HEK293T (cell line): Measurements from ENCODE around the gene STXBP4.

Experiments used
- CTCF ChIA-PET: fragments of 350-600 bp; formaldehyde crosslinking; extraction: SDS; loops from one replicate; lab custom pipeline; 2021; ENCODE audit warnings: antibody characterized with exemption, inconsistent platforms; lab: Yijun Ruan, JAX
- POLR2A ChIA-PET: fragments of 350-600 bp; formaldehyde crosslinking; extraction: SDS; loops from one replicate; lab custom pipeline; 2020; ENCODE audit warnings: antibody characterized with exemption, inconsistent platforms; lab: Yijun Ruan, JAX
- DNase-seq: peaks from one replicate; pipeline ENCODE4 v3.0.0; 2012; ENCODE audit warnings: mixed read lengths; ENCODE audit errors: extremely low spot score
- ARNT ChIP-seq: fragments of 450-650 bp; IDR thresholded peaks from 2 replicates; pipeline ENCODE4 v1.6.1; 2017; ENCODE audit warnings: mild to moderate bottlenecking
- BHLHE40 ChIP-seq: fragments of 450-650 bp; IDR thresholded peaks from 2 replicates; pipeline ENCODE4 v1.6.1; 2016; ENCODE audit warnings: mild to moderate bottlenecking, moderate library complexity, borderline replicate concordance
- CTBP1 ChIP-seq: fragments of 450-650 bp; IDR thresholded peaks from 2 replicates; pipeline ENCODE4 v1.6.1; 2016; ENCODE audit warnings: borderline replicate concordance
- ELF4 ChIP-seq: fragments of 450-650 bp; IDR thresholded peaks from 2 replicates; pipeline ENCODE4 v1.6.1; 2017; ENCODE audit warnings: antibody characterized with exemption
- FOXA1 ChIP-seq: fragments of 450-650 bp; IDR thresholded peaks from 2 replicates; pipeline ENCODE4 v1.6.1; 2016; ENCODE audit warnings: mild to moderate bottlenecking
- FOXK2 ChIP-seq: fragments of 450-650 bp; IDR thresholded peaks from 2 replicates; pipeline ENCODE4 v1.6.1; 2016; ENCODE audit warnings: mild to moderate bottlenecking
- FOXM1 ChIP-seq: fragments of 450-650 bp; IDR thresholded peaks from 2 replicates; pipeline ENCODE4 v1.6.1; 2017; ENCODE audit warnings: mild to moderate bottlenecking, borderline replicate concordance
- HDGF ChIP-seq: fragments of 450-650 bp; IDR thresholded peaks from 2 replicates; pipeline ENCODE4 v1.6.1; 2017; ENCODE audit warnings: antibody characterized with exemption, borderline replicate concordance
- L3MBTL2 ChIP-seq: fragments of 450-650 bp; conservative IDR thresholded peaks from 2 replicates; pipeline ENCODE4 v1.6.1; 2016; ENCODE audit warnings: mild to moderate bottlenecking
- LEF1 ChIP-seq: fragments of 450-650 bp; IDR thresholded peaks from 2 replicates; pipeline ENCODE4 v1.6.1; 2017; ENCODE audit warnings: mild to moderate bottlenecking, borderline replicate concordance
- NFRKB ChIP-seq: fragments of 450-650 bp; IDR thresholded peaks from 2 replicates; pipeline ENCODE4 v1.6.1; 2016; ENCODE audit warnings: mild to moderate bottlenecking, moderate library complexity
- PKNOX1 ChIP-seq: fragments of 450-650 bp; IDR thresholded peaks from 2 replicates; pipeline ENCODE4 v1.6.1; 2016
- SP1 ChIP-seq: fragments of 450-650 bp; IDR thresholded peaks from 2 replicates; pipeline ENCODE4 v1.6.1; 2017
- SUZ12 ChIP-seq: fragments of 450-650 bp; IDR thresholded peaks from 2 replicates; pipeline ENCODE4 v1.6.1; 2016; ENCODE audit warnings: mild to moderate bottlenecking
- TARDBP ChIP-seq: fragments of 450-650 bp; IDR thresholded peaks from 2 replicates; pipeline ENCODE4 v1.6.1; 2016
- ZNF384 ChIP-seq: fragments of 450-650 bp; IDR thresholded peaks from 2 replicates; pipeline ENCODE4 v1.6.1; 2016

Gene STXBP4

GRCh38 chr17:55159251-55159650 lies 190.7 kb downstream of the STXBP4 start:
- POLR2A ChIA-PET: no interaction called here
- DNase-seq: no peak
- TF ChIP-seq ELF4: no peak
- TF ChIP-seq PKNOX1: no peak
- TF ChIP-seq ZNF384: no peak
- TF ChIP-seq L3MBTL2: no peak
- no peak for TF ChIP-seq TARDBP
- TF ChIP-seq SUZ12: no peak
- no peak for TF ChIP-seq FOXK2
- TF ChIP-seq ARNT: no peak
- TF ChIP-seq BHLHE40: no peak
- TF ChIP-seq SP1: no peak
- no peak for TF ChIP-seq LEF1
- TF ChIP-seq CTBP1: no peak
- TF ChIP-seq FOXM1: no peak
- TF ChIP-seq HDGF: no peak
- no peak for TF ChIP-seq FOXA1
- no peak for TF ChIP-seq NFRKB
- CTCF ChIA-PET: no interaction called here

- CTCF ChIA-PET: no interaction called here
- POLR2A ChIA-PET: no interaction called here
- TF ChIP-seq SP1: no peak
- TF ChIP-seq L3MBTL2: no peak
- no peak for TF ChIP-seq FOXM1
- no peak for TF ChIP-seq NFRKB
- TF ChIP-seq HDGF: no peak
- no peak for TF ChIP-seq ZNF384
- no peak for TF ChIP-seq LEF1
- TF ChIP-seq CTBP1: no peak
- no peak for TF ChIP-seq PKNOX1
- no peak for DNase-seq
Observed at GRCh38 chr17:55160501-55160900, 191.9 kb downstream of the STXBP4 start.

- DNase-seq: no peak
- CTCF ChIA-PET: no interaction called here
- no peak for TF ChIP-seq FOXM1
- TF ChIP-seq SUZ12: no peak
- no peak for TF ChIP-seq TARDBP
- no peak for TF ChIP-seq NFRKB
- no peak for TF ChIP-seq FOXK2
- no peak for TF ChIP-seq LEF1
- no peak for TF ChIP-seq ARNT
- TF ChIP-seq HDGF: no peak
- TF ChIP-seq ZNF384: no peak
- no peak for TF ChIP-seq PKNOX1
- TF ChIP-seq FOXA1: no peak
- TF ChIP-seq BHLHE40: no peak
- no peak for TF ChIP-seq SP1
- no peak for TF ChIP-seq CTBP1
- no peak for TF ChIP-seq L3MBTL2
- no peak for TF ChIP-seq ELF4
- POLR2A ChIA-PET: no interaction called here
Observed at GRCh38 chr17:55161935-55162555, 193.5 kb downstream of the STXBP4 start.

- DNase-seq: no peak
- CTCF ChIA-PET: no interaction called here
- TF ChIP-seq SP1: no peak
- TF ChIP-seq HDGF: no peak
- no peak for TF ChIP-seq FOXK2
- POLR2A ChIA-PET: no interaction called here
Observed at GRCh38 chr17:55162556-55162946, 194.0 kb downstream of the STXBP4 start.

GRCh38 chr17:55163408-55163807 lies 194.8 kb downstream of the STXBP4 start:
- DNase-seq: no peak
- ChIA-PET POLR2A (no interaction called here), CTCF (no interaction called here)
- no peak for TF ChIP-seq NFRKB
- TF ChIP-seq LEF1: no peak
- no peak for TF ChIP-seq ELF4
- TF ChIP-seq HDGF: no peak
- TF ChIP-seq BHLHE40: no peak
- no peak for TF ChIP-seq TARDBP
- TF ChIP-seq ARNT: no peak
- no peak for TF ChIP-seq FOXA1
- TF ChIP-seq L3MBTL2: no peak
- no peak for TF ChIP-seq FOXM1
- TF ChIP-seq PKNOX1: no peak

GRCh38 chr17:55166506-55166905 lies 197.9 kb downstream of the STXBP4 start:
- no peak for TF ChIP-seq BHLHE40
- no peak for TF ChIP-seq FOXM1
- no peak for DNase-seq
- ChIA-PET CTCF (interaction anchor here (0.9 kb wide), 1 partner anchor 12 kb away, joined by 3 read pairs; no protein-coding TSS in a partner anchor), POLR2A (no interaction called here)
